Sigmoid colon (tissue), 4 donors: ENCODE data around the gene KIF19.

Experiments
- CTCF ChIP-seq, 4 experiments: fragments of 450-650 bp in 3 of 4; fragments of 200-600 bp in 1 of 4; IDR thresholded peaks; one replicate each; pipeline ENCODE4 v1.5.1; 2016 to 2019; ENCODE audit warnings: antibody characterized with exemption in 4 of 4, mild to moderate bottlenecking in 3 of 4, moderate library complexity in 2 of 4
- EP300 ChIP-seq, 4 donors: sonication (generic); formaldehyde crosslinking; IDR thresholded peaks; one replicate each; pipeline ENCODE4 v1.6.1; 2017; ENCODE audit warnings: antibody characterized with exemption in 4 of 4
- POLR2AphosphoS5 ChIP-seq, 4 donors: sonication (generic); formaldehyde crosslinking; IDR thresholded peaks; one replicate each; pipeline ENCODE4 v1.6.1; 2017; ENCODE audit warnings: antibody characterized with exemption in 4 of 4

DNA sequence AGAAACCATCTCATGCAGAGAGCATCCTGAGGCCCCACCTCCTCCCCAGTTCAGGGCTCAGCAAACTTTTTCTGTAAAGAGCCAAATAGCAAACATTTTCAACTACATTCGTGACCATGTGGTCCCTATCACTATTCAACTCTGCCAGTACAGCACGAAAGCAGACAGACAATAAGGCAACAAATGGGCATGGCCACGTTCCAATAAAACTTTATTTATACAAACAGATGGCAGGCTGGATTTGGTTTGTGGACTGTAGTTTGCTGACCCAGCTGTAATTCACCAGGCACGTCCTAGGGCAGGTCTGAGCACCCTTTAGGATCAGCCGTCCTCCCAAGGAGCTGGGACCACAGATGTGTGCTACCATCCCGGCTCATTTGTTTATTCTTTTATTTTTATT lies 78.8 kb downstream of the KIF19 start:
- TF ChIP-seq EP300 (IDR thresholded peaks at IDR 0.05) (no peak), CTCF (IDR thresholded peaks at IDR 0.05) (no peak), POLR2AphosphoS5 (IDR thresholded peaks at IDR 0.05) (no peak)
